Mononuclear cell (primary cell): ENCODE measurements around the gene BROX. TPM values are rescaled to one million over a fixed set of nuclear protein-coding genes. Genes with fewer than 3 reads are reported as not detected.
"Not testable (repeated sequence)": the region's sequence is repeated elsewhere in the genome, so short reads cannot be mapped to it uniquely, and the experiment has no call there.

ENCODE experiments used
- H3K27me3 ChIP-seq: 2 replicates; pipeline ENCODE4 v1.6.0; 2011; ENCODE audit warnings: low read length, control low read depth; ENCODE audit not compliant: insufficient read depth
- H3K4me1 ChIP-seq: 2 replicates; pipeline ENCODE4 v1.5.1; 2011; ENCODE audit warnings: mild to moderate bottlenecking, low read length, control low read depth; ENCODE audit not compliant: insufficient read depth
- H3K4me3 ChIP-seq: 2 replicates; pipeline ENCODE4 v1.5.1; 2011; ENCODE audit warnings: mild to moderate bottlenecking, low read length, moderate library complexity
- H3K9me3 ChIP-seq: 2 replicates; pipeline ENCODE4 v1.5.1; 2011; ENCODE audit warnings: low read depth, mild to moderate bottlenecking, control low read depth, low read length
- total RNA-seq: library from RNA; depleted of rRNA; stranded (reverse); fragments of >200 nt; gene quantifications from one replicate; pipeline ENCODE4 v1.2.3, GENCODE V29; 2012

BROX gene
- total RNA-seq, 1 donor = 55.7 TPM

DNA sequence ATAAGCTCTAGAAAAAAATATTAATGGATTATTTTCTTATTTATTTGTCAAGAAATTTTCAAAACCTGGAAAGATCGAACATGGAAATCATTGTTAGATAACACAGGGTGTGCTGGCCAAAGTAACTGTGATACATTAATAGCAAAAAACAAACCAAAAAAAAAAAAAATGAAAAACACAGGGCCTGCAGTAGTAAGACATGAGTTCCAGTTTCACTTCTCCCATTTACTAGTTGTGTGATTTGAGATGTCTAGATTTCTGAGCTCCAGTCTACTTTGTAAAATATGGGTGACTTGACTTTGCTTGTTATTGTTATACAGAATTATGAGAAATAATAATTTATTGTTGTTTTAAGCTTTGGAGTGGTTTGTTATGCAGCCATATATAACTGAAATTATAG, 38.3 kb downstream of the BROX start:
- peaks cover 12% of the 10 kb centered on the region for H3K4me1 ChIP-seq
- H3K4me3 ChIP-seq = no peak overlapping the region
- H3K9me3 ChIP-seq = no peaks in the 10 kb centered on the region
- H3K27me3 ChIP-seq = no peaks in the 10 kb centered on the region

DNA sequence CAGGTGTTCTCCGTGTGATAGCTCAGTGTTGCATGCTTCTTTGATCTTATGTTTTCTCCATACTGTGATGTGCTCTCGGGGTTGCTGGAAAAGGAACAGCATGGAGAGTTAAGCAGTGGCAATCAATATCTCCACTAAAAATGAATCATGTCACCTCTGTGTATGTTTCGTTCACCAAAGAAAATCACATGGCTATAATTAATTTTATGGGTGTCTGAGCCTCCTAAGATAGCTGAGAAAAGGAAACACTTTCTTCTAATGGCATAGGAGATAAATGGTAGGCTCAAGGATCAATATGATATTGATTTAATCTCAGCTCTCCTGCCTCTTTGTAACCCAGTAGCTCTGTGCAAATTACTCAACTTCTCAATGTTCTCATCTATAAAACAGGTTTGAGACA, 38.9 kb downstream of the BROX start:
- H3K4me1 ChIP-seq = peaks cover 12% of the 10 kb centered on the region
- H3K9me3 ChIP-seq = no peaks in the 10 kb centered on the region
- no peak overlapping the region for H3K4me3 ChIP-seq
- no peaks in the 10 kb centered on the region for H3K27me3 ChIP-seq

DNA sequence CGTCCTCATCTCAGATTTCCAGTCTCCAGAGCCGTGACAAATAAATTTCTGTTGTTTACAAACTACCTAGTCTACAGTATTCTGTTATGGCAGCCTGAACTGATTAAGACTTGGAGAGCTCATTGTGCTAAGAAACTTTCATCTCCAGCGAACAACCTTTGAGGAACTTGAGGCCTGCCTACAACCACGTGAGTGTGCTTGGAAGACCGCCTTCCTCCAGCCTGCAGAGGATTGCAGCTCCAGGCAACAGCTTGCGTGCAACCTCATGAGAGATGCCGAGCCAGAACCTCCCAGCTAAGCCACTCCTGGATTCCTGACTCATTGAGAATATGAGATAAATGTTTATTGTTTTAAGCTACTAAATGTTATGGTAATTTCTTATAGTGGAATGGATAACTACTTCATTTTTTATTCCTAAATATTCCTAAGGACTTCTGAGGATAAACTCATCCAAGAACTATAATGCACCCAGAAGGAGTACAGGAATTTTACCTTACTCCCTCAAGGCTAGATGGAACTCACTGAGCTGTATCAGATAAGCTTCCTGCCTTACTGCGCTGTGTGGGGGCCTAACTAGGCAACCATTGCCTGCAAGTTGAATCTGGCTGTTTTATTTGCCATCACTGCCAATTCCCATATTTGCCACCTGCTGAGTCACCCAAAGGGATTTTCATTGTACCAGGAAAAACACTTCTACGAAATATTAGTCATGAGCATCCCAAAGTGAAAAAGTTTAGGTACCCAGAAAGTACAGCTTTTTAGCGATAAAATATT, 42.2 kb downstream of the BROX start:
- peaks cover 12% of the 10 kb centered on the region for H3K4me1 ChIP-seq

GRCh38 chr1:222757646-222758268, 45.4 kb downstream of the BROX start:
- no peaks in the 10 kb centered on the region for H3K27me3 ChIP-seq
- no peaks in the 10 kb centered on the region for H3K4me1 ChIP-seq
- no peak overlapping the region for H3K4me3 ChIP-seq
- no peaks in the 10 kb centered on the region for H3K9me3 ChIP-seq

More for the DNA sequence above, 42.2 kb downstream of the BROX start:
- no peak overlapping the region for H3K4me3 ChIP-seq
- no peaks in the 10 kb centered on the region for H3K27me3 ChIP-seq
- H3K9me3 ChIP-seq = no peaks in the 10 kb centered on the region

DNA sequence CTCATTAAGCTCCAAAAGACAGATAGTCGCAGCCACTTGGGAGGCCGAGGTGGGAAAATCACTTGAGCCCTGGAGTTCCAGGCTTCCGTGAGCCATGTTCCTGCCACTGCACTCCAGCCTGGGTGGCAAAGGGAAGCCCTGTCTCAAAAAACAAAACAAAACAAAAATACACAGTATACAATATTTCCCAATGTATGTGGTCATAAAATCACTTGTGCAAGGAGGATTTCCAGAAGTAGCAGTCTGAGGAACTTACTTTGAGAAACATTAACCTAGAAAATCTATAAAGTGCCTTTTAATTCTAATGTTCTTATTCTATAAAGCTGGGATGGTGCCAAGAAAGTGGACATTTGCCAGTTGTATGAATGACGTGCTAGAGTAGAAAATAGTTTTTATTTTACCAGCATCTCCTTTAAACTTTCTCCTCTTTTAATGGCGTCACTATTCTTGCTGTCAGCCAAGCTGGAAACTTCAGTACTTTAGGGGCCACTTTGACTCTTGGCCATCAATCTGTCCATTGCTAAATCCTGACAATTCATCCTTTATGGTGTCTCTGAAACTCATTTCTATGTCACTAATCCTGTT, 47.2 kb downstream of the BROX start:
- no peaks in the 10 kb centered on the region for H3K4me1 ChIP-seq
- H3K27me3 ChIP-seq = no peaks in the 10 kb centered on the region
- no peak overlapping the region for H3K4me3 ChIP-seq
- H3K9me3 ChIP-seq = no peaks in the 10 kb centered on the region

- Histone ChIP-seq H3K4me3 (no peak overlapping the region), H3K4me1 (no peaks in the 10 kb centered on the region), H3K9me3 (no peaks in the 10 kb centered on the region), H3K27me3 (no peaks in the 10 kb centered on the region)
These were observed 48.7 kb downstream of the BROX start for GRCh38 chr1:222761083-222761482.

GRCh38 chr1:222762178-222762577, 49.8 kb downstream of the BROX start:
- H3K27me3 ChIP-seq, H3K4me3 ChIP-seq, H3K4me1 ChIP-seq, H3K9me3 ChIP-seq: not testable (repeated sequence)

DNA sequence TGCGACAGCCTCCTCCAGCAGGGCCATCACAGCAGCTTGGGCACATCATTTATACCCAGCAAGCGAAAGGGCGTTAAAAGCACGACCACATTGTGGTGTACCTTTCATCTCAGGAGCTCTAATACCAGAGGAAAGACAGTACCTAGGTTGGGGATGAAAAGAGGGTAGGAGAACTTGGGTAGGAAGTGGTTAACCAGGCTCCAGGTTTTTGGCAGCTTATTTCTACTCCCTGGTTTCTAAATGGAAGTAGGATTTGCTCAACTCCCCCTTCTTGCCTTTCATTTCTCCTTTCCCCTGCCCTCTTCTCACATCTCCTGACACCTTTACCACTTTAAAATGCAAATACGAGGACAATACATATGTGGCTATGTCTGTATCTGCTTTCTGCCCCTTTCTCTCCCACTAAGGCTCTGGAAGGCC, 54.8 kb downstream of the BROX start:
- no peaks in the 10 kb centered on the region for H3K27me3 ChIP-seq
- no peak overlapping the region for H3K4me3 ChIP-seq
- H3K4me1 ChIP-seq = peaks cover 15% of the 10 kb centered on the region
- peaks cover 7% of the 10 kb centered on the region for H3K9me3 ChIP-seq

- H3K4me3 ChIP-seq = no peak overlapping the region
- peaks cover 7% of the 10 kb centered on the region for H3K9me3 ChIP-seq
- H3K27me3 ChIP-seq = no peaks in the 10 kb centered on the region
- H3K4me1 ChIP-seq = peaks cover 27% of the 10 kb centered on the region
These were observed 56.2 kb downstream of the BROX start for GRCh38 chr1:222768592-222768991.

GRCh38 chr1:222769181-222769580, 56.8 kb downstream of the BROX start:
- Histone ChIP-seq H3K4me1 (peaks cover 30% of the 10 kb centered on the region), H3K4me3 (no peak overlapping the region), H3K27me3 (no peaks in the 10 kb centered on the region), H3K9me3 (peaks cover 7% of the 10 kb centered on the region)

- peaks cover 7% of the 10 kb centered on the region for H3K9me3 ChIP-seq
- no peaks in the 10 kb centered on the region for H3K27me3 ChIP-seq
- H3K4me1 ChIP-seq = peaks cover 30% of the 10 kb centered on the region
- no peak overlapping the region for H3K4me3 ChIP-seq
These were observed 57.7 kb downstream of the BROX start for GRCh38 chr1:222769971-222770620.

DNA sequence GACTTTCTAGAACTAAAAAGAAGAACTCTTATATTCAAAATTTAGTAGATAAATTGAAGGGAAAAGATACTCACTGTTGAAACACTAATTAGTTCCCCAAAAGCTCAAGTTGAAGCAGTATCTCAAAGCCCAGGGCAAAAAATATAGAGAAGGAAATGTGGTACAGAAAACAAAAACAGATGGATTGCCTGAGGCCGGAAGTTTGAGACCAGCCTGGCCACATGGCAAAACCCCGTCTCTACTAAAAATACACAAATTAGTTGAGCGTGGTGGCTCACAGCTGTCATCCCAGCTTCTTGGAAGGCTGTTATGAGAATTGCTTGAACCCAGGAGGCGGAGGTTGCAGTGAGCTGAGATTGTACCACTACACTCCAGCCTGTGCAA, 60.6 kb downstream of the BROX start:
- H3K27me3 ChIP-seq = no peaks in the 10 kb centered on the region
- peaks cover 7% of the 10 kb centered on the region for H3K9me3 ChIP-seq
- peaks cover 25% of the 10 kb centered on the region for H3K4me1 ChIP-seq
- H3K4me3 ChIP-seq = no peak overlapping the region

- H3K4me3 ChIP-seq = no peak overlapping the region
- no peaks in the 10 kb centered on the region for H3K9me3 ChIP-seq
- peaks cover 11% of the 10 kb centered on the region for H3K4me1 ChIP-seq
- H3K27me3 ChIP-seq = no peaks in the 10 kb centered on the region
These were observed 65.1 kb downstream of the BROX start for GRCh38 chr1:222777463-222777862.

DNA sequence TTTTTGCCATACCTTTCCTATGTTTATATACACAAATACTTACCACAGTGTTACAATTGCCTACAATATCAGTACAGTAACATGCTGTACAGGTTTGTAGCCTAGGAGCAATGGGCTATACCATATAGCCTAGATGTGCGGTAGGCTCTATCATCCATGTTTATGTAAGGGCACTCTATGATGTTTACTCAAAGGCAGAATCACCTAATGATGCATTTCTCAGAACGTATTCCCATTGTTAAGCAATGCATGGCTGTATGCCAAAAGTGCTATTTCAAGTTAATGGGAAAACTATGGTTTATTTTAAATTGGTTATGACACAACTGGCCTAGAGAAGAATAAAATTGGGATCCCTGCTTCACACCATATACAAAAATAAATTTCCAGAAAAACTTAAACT, 65.6 kb downstream of the BROX start:
- peaks cover 9% of the 10 kb centered on the region for H3K4me1 ChIP-seq
- H3K27me3 ChIP-seq = no peaks in the 10 kb centered on the region
- H3K4me3 ChIP-seq = no peak overlapping the region
- no peaks in the 10 kb centered on the region for H3K9me3 ChIP-seq

- no peak overlapping the region for H3K4me3 ChIP-seq
- no peaks in the 10 kb centered on the region for H3K27me3 ChIP-seq
- H3K9me3 ChIP-seq = no peaks in the 10 kb centered on the region
- no peaks in the 10 kb centered on the region for H3K4me1 ChIP-seq
These were observed 68.9 kb downstream of the BROX start for GRCh38 chr1:222781251-222781650.
